PC-9 (cell line): ENCODE data around the gene VPS33A. TPM values are rescaled to one million over a fixed set of nuclear protein-coding genes. Genes with fewer than 3 reads are reported as not detected.

Experiments
- BruUV-seq: library from RNA; stranded (reverse); fragments of 400-500 nt; replicated peaks from 2 replicates; lab custom pipeline; 2021; lab: Mats Ljungman, UMichigan
- CTCF ChIA-PET: fragments of 300-600 bp; sonication (Branson Sonifier 250); formaldehyde crosslinking; loops from one replicate; lab custom pipeline; 2022; ENCODE audit warnings: antibody characterized with exemption; lab: Charles Lee
- POLR2A ChIA-PET: fragments of 300-600 bp; sonication (Branson Sonifier 250); formaldehyde crosslinking; loops from one replicate; lab custom pipeline; 2022; ENCODE audit warnings: antibody characterized with exemption; ENCODE audit not compliant: unreplicated experiment; lab: Charles Lee
- DNase-seq, 2 experiments: peaks; one replicate each; pipeline versions ENCODE4 v3.0.0 to v3.0.0-alpha.2; 2015 to 2022; ENCODE audit warnings: mixed read lengths in 1 of 2
- H2AFZ ChIP-seq: fragments of 200-600 bp; sonication (generic); 2 replicates; pipeline ENCODE4 v1.8.1; 2017; ENCODE audit warnings: antibody characterized with exemption
- H3F3A ChIP-seq: fragments of 200-600 bp; sonication (generic); 2 replicates; pipeline ENCODE4 v1.8.1; 2017; ENCODE audit warnings: antibody characterized with exemption, mild to moderate bottlenecking, low read depth; ENCODE audit not compliant: insufficient read depth
- H3K27ac ChIP-seq: fragments of 200-600 bp; sonication (generic); 2 replicates; pipeline ENCODE4 v1.6.1; 2016; ENCODE audit warnings: mixed run types
- H3K27me3 ChIP-seq: fragments of 200-600 bp; sonication (generic); 2 replicates; pipeline ENCODE4 v1.6.1; 2016; ENCODE audit warnings: low read depth, mixed run types; ENCODE audit not compliant: insufficient read depth
- H3K36me3 ChIP-seq: fragments of 200-600 bp; sonication (generic); 2 replicates; pipeline ENCODE4 v1.6.1; 2016; ENCODE audit warnings: low read depth, mixed run types
- H3K4me1 ChIP-seq: fragments of 200-600 bp; sonication (generic); replicated peaks from 2 replicates; pipeline ENCODE4 v1.6.1; 2016; ENCODE audit warnings: mixed run types; ENCODE audit not compliant: insufficient read depth
- H3K4me2 ChIP-seq: fragments of 200-600 bp; sonication (generic); 2 replicates; pipeline ENCODE4 v1.6.1; 2017; ENCODE audit warnings: mixed run types
- H3K4me3 ChIP-seq: fragments of 200-600 bp; sonication (generic); 2 replicates; pipeline ENCODE4 v1.6.1; 2016; ENCODE audit warnings: mixed run types
- H3K79me2 ChIP-seq: fragments of 200-600 bp; sonication (generic); 2 replicates; pipeline ENCODE4 v1.6.1; 2017; ENCODE audit warnings: low read depth, mixed run types
- H3K9me2 ChIP-seq: fragments of 200-600 bp; sonication (generic); 2 replicates; pipeline ENCODE4 v1.8.1; 2017; ENCODE audit warnings: mild to moderate bottlenecking; ENCODE audit not compliant: insufficient read depth
- H3K9me3 ChIP-seq: fragments of 200-600 bp; sonication (generic); 2 replicates; pipeline ENCODE4 v1.8.1; 2016; ENCODE audit warnings: low read depth; ENCODE audit not compliant: insufficient read depth
- H4K20me1 ChIP-seq: fragments of 200-600 bp; sonication (generic); 2 replicates; pipeline ENCODE4 v1.8.1; 2017; ENCODE audit not compliant: insufficient read depth
- CTCF ChIP-seq: fragments of 200-600 bp; sonication (generic); conservative IDR thresholded peaks from 2 replicates; pipeline ENCODE4 v1.6.1; 2017; ENCODE audit warnings: mixed run types, antibody characterized with exemption, mild to moderate bottlenecking, moderate library complexity
- EZH2 ChIP-seq: fragments of 200-600 bp; sonication (generic); IDR thresholded peaks from 2 replicates; pipeline ENCODE4 v1.8.0; 2017; ENCODE audit warnings: antibody characterized with exemption, low read depth
- intact Hi-C: fragments of 100-400 bp; cut with micrococcal nuclease; formaldehyde crosslinking; loops from one replicate; pipeline ENCODE4 v1.10.0; 2022; ENCODE audit not compliant: unreplicated experiment
- total RNA-seq: library from RNA; stranded (reverse); gene quantifications from 2 replicates; pipeline ENCODE4 v1.2.3, GENCODE V29; 2021

The VPS33A gene
- total RNA-seq, 1 experiment from 2014 or later = 18.1 TPM

- POLR2A ChIA-PET = no interaction called here
- H4K20me1 ChIP-seq = peaks cover 4% of the 10 kb centered on the region
- TF ChIP-seq EZH2 (no peak), CTCF (no peak)
- no TSS peak for BruUV-seq
- H3K27me3 ChIP-seq = no peaks in the 10 kb centered on the region
- no peak overlapping the region for H3K27ac ChIP-seq
- H3K9me3 ChIP-seq = no peaks in the 10 kb centered on the region
- H3F3A ChIP-seq = no peaks in the 10 kb centered on the region
- CTCF ChIA-PET = no interaction called here
- H3K4me2 ChIP-seq = no peak overlapping the region
- no peaks in the 10 kb centered on the region for H3K9me2 ChIP-seq
- no peak overlapping the region for H3K4me3 ChIP-seq
- H3K4me1 ChIP-seq = no peaks in the 10 kb centered on the region
- no peaks in the 10 kb centered on the region for H3K36me3 ChIP-seq
- intact Hi-C loops = no loop called here
- H3K79me2 ChIP-seq = no peaks in the 10 kb centered on the region
- no peak overlapping the region for H2AFZ ChIP-seq
- no peak for DNase-seq
These were observed 15.8 kb downstream of the VPS33A start for GRCh38 chr12:122250536-122250935.

- Histone ChIP-seq H3K79me2 (no peaks in the 10 kb centered on the region), H3K9me2 (no peaks in the 10 kb centered on the region), H3K4me2 (no peak overlapping the region), H3K9me3 (no peaks in the 10 kb centered on the region), H3K4me1 (no peaks in the 10 kb centered on the region), H3K27ac (no peak overlapping the region), H3F3A (no peaks in the 10 kb centered on the region), H3K27me3 (no peaks in the 10 kb centered on the region), H3K36me3 (no peaks in the 10 kb centered on the region), H2AFZ (no peak overlapping the region), H3K4me3 (no peak overlapping the region), H4K20me1 (peaks cover 4% of the 10 kb centered on the region)
- intact Hi-C loops = no loop called here
- ChIA-PET CTCF (no interaction called here), POLR2A (no interaction called here)
- BruUV-seq = no TSS peak
- TF ChIP-seq EZH2 (no peak), CTCF (no peak)
- no peak for DNase-seq
These were observed 16.2 kb downstream of the VPS33A start for GRCh38 chr12:122250047-122250446.

- no peak for DNase-seq
- H3K9me2 ChIP-seq = no peaks in the 10 kb centered on the region
- H3K79me2 ChIP-seq = no peaks in the 10 kb centered on the region
- no peak overlapping the region for H3K27ac ChIP-seq
- no TSS peak for BruUV-seq
- H3K4me1 ChIP-seq = no peaks in the 10 kb centered on the region
- no peaks in the 10 kb centered on the region for H3F3A ChIP-seq
- H3K4me3 ChIP-seq = no peak overlapping the region
- H4K20me1 ChIP-seq = no peaks in the 10 kb centered on the region; the same call in 1 of the 2 replicates
- TF ChIP-seq CTCF (no peak), EZH2 (no peak)
- H3K9me3 ChIP-seq = no peaks in the 10 kb centered on the region
- H3K27me3 ChIP-seq = no peaks in the 10 kb centered on the region
- H3K36me3 ChIP-seq = no peaks in the 10 kb centered on the region
- ChIA-PET POLR2A (interaction anchor here (0.6 kb wide), 1 partner anchor 228 kb away, joined by 4 read pairs; no protein-coding TSS in a partner anchor), CTCF (no interaction called here)
- intact Hi-C loops = no loop called here
- no peak overlapping the region for H3K4me2 ChIP-seq
- no peak overlapping the region for H2AFZ ChIP-seq
These were observed 20.7 kb downstream of the VPS33A start for GRCh38 chr12:122245553-122245952.
